Keratinocyte (primary cell): ENCODE measurements around the gene PRKAR2B.

ENCODE experiments used
- CTCF ChIP-seq, 3 experiments: IDR thresholded peaks in 1 of 3; conservative IDR thresholded peaks in 1 of 3; optimal IDR thresholded peaks in 1 of 3; 2 replicates in 2 of 3; 3 replicates in 1 of 3; pipeline versions ENCODE3 to v1.5.1; 2011; ENCODE audit warnings: low read length in 3 of 3, mild to moderate bottlenecking in 3 of 3, moderate library complexity in 2 of 3, control low read depth in 1 of 3, inconsistent platforms in 1 of 3; ENCODE audit not compliant: insufficient read depth in 2 of 3; ENCODE audit errors: extremely low read depth in 1 of 3
- EZH2 ChIP-seq: IDR thresholded peaks from one replicate; pipeline ENCODE4 v1.6.1; 2012; ENCODE audit warnings: inconsistent platforms, mild to moderate bottlenecking, low read length, moderate library complexity

GRCh38 chr7:107056728-107057473 is 12.4 kb downstream of the PRKAR2B start:
- TF ChIP-seq EZH2: no peak
- TF ChIP-seq CTCF (optimal IDR thresholded peaks at IDR 0.05 in 1 of 3, IDR thresholded peaks at IDR 0.05 in 1 of 3, conservative IDR thresholded peaks at IDR 0.05 in 1 of 3; ENCODE audit: extremely low read depth in 1 of 3, insufficient read depth in 2 of 3, low read length in 3 of 3): no peak
